ENCODE measurements around the gene EDAR. TPM values are rescaled to one million over a fixed set of nuclear protein-coding genes. Genes with fewer than 3 reads are reported as not detected.

EDAR gene
- total RNA-seq, 1 donor from 2014 or later, result 0.12 TPM

DNA sequence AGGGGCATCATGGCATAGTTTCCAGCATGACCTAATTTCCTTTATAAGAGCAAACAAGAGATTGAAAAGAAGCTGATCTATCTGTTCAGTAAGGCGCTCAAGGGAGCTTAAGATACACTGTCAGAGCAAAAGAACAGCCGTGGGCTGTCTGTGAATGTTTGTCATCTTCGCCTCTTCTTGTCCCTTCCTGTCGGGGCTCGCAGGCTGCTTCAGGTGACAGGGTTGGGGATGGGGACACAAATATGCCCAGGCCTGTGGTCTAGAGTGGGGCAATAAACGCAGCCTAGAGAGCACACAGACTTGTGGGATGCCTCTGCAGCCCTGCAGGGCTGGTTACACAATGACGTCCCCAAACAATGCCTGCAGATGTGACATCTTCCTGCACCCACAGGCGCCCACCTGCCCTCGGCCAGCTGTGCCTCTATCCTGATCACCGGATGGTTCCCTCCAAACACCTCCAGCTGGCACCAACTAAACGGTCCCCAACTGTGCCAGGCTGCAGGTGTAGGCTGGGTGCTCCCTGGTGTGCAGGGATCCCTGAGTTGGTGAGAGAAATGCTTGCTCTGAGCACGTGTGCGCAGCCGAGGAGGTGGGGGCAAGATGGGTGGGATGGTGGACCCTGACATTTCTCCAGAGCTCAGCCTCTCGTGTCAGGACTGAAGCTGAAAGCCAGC, 72.8 kb downstream of the EDAR start:
- no peak for DNase-seq
- H3K36me3 ChIP-seq, result no peaks in the 10 kb centered on the region
- H3K9me3 ChIP-seq, result no peaks in the 10 kb centered on the region
- H3K27me3 ChIP-seq (ENCODE audit: low read depth), result no peaks in the 10 kb centered on the region
- intact Hi-C loops (cut with DNase I), result no loop called here
- TF ChIP-seq, protein P1, sequence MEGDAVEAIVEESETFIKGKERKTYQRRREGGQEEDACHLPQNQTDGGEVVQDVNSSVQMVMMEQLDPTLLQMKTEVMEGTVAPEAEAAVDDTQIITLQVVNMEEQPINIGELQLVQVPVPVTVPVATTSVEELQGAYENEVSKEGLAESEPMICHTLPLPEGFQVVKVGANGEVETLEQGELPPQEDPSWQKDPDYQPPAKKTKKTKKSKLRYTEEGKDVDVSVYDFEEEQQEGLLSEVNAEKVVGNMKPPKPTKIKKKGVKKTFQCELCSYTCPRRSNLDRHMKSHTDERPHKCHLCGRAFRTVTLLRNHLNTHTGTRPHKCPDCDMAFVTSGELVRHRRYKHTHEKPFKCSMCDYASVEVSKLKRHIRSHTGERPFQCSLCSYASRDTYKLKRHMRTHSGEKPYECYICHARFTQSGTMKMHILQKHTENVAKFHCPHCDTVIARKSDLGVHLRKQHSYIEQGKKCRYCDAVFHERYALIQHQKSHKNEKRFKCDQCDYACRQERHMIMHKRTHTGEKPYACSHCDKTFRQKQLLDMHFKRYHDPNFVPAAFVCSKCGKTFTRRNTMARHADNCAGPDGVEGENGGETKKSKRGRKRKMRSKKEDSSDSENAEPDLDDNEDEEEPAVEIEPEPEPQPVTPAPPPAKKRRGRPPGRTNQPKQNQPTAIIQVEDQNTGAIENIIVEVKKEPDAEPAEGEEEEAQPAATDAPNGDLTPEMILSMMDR (IDR thresholded peaks at IDR 0.05), result no peak
- no peaks in the 10 kb centered on the region for H3K4me1 ChIP-seq
- no peak overlapping the region for H3K27ac ChIP-seq
- no peak overlapping the region for H3K4me3 ChIP-seq
- no peak for ATAC-seq

DNA sequence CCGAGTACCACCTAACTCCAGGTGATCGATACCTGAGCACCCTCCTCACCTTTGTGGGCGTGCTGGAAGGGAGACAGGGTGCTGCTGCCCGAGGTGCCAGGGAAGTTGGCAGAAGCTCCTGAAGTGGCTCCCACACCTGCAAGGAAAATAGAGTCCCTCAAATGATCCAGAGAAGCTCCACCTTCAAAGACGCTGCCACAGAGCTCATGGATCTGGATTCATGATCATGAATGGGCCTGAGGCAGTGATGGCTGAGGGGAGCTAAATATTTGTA, 76.5 kb downstream of the EDAR start:
- Histone ChIP-seq H3K9me3 (no peaks in the 10 kb centered on the region), H3K36me3 (no peaks in the 10 kb centered on the region), H3K4me3 (no peak overlapping the region), H3K27me3 (ENCODE audit: low read depth) (no peaks in the 10 kb centered on the region), H3K27ac (no peak overlapping the region), H3K4me1 (no peaks in the 10 kb centered on the region)
- DNase-seq (no peak), ATAC-seq (no peak)
- intact Hi-C loops (cut with DNase I), result no loop called here
- TF ChIP-seq, protein P1 (IDR thresholded peaks at IDR 0.05), result no peak

DNA sequence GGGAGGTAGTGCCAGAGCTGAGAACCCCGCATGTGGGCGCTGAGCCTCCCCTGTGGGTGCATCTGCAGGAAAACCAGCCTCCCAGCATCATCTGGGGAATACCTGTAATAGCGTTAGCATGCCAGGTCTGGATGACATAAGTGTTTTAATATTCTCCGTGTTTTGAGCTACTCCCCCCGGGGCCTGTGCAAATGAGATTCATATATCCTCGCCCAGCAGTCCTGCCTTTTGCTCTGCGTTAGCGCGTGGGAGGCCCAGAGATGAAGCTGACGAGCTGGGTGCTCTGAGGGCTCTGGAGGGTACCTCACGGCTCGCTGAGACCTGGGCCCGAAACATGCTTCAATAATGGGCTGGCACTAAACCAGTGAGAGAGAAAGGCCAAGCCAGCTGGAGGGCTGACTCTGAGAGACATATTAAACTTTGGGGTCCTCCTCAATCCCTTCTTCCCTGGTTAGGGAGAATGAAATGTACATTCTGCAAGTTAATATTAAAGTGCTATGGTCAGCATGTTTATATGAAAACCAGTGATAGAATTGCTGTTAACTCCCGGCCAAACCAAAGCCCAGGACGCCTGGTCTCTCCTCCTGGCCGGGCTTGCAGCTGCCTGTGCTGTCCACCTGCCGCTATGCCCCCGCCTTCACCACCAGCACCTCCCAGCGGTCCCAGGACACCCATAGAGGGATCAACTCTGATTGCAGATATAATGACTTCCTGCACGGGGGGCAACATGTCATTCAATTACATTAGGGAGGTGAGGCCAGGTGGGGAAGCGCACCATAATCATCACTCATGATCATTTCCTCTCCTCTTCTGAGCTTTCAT, 77.0 kb downstream of the EDAR start:
- Histone ChIP-seq H3K4me3 (no peak overlapping the region), H3K36me3 (no peaks in the 10 kb centered on the region), H3K27ac (no peak overlapping the region), H3K27me3 (ENCODE audit: low read depth) (no peaks in the 10 kb centered on the region), H3K9me3 (no peaks in the 10 kb centered on the region), H3K4me1 (no peaks in the 10 kb centered on the region)
- DNase-seq (no peak), ATAC-seq (no peak)
- TF ChIP-seq, protein P1 (IDR thresholded peaks at IDR 0.05), result no peak
- intact Hi-C loops (cut with DNase I), result no loop called here

DNA sequence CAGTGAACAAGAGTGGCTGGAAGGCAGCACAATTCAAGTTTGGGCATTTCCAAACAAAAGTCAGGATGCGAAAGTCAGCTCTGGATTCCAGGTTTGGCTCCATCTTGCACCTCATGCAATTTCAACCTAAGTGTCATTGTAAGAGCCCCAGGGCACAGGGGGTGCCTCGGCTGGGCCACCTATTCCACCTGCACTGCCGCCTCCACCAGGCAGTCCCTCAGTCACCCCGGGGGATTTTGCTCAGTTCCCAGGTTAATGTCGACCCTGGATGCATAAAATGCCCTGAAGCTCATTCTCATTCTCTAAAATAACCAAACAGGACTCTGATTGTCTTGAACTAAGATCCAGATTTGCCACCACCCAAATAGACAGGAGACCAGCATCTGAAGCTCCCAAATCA, 77.6 kb downstream of the EDAR start:
- ATAC-seq (no peak), DNase-seq (no peak)
- Histone ChIP-seq H3K27ac (no peak overlapping the region), H3K9me3 (no peaks in the 10 kb centered on the region), H3K4me3 (no peak overlapping the region), H3K36me3 (no peaks in the 10 kb centered on the region), H3K4me1 (no peaks in the 10 kb centered on the region), H3K27me3 (ENCODE audit: low read depth) (no peaks in the 10 kb centered on the region)
- TF ChIP-seq, protein P1 (IDR thresholded peaks at IDR 0.05), result no peak
- intact Hi-C loops (cut with DNase I), result no loop called here

DNA sequence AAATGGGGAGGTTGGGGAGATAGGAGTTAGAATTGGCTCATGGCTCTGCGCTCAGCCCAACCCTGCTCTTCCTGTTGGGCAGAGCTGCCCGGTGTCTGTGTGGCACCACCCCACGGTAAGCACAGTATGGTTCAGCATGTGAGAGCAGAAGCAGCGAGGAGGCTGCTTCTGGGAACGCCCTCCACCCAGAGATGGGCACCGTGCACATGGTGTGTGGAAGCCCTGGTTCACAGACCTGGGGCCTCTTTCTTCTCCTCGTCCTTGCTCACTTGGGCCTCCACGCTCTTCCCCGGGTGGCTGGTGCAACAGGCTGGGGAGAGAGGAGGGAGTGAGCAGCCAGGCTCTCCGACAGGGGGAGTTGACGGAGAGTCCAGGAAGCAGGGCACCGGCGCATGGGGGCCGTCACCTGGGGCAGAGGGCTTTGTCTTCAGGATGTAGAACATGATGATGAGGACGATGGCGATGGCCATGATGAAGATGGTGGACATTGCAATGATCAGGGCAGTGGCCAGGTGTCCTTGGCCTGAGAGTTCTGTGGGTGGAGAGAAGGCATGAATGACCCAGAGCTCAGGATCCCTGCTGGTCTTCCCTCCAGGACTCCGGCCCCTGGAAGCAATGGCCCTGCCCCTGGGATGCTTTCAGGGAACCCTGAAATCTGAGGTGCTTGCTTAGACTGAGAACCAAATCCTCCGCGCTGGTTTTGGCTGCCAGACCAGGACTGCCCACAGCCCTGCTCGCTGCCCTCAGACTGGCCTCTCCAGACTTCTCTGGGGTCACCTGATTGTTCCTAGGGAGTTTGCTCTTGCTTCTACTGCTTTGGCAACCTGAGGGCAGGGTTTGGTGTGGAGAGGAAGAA, 78.3 kb downstream of the EDAR start:
- ATAC-seq, result no peak
- Histone ChIP-seq H3K4me3 (no peak overlapping the region), H3K36me3 (no peaks in the 10 kb centered on the region), H3K27me3 (ENCODE audit: low read depth) (no peaks in the 10 kb centered on the region), H3K27ac (no peak overlapping the region), H3K9me3 (no peaks in the 10 kb centered on the region), H3K4me1 (no peaks in the 10 kb centered on the region)
- TF ChIP-seq, protein P1 (IDR thresholded peaks at IDR 0.05), result no peak
- intact Hi-C loops (cut with DNase I), result no loop called here
- DNase-seq, result no peak
